SU-DHL-6 (cell line): ENCODE measurements around the gene AQP1.

Experiments
- H2AFZ ChIP-seq: fragments of 200-600 bp; sonication (generic); 2 replicates; pipeline ENCODE4 v1.6.1; 2014; ENCODE audit warnings: low read depth, mild to moderate bottlenecking, moderate library complexity, mixed read lengths, antibody characterized with exemption, low read length; ENCODE audit not compliant: severe bottlenecking
- H3F3A ChIP-seq: fragments of 200-600 bp; shearing (Covaris generic); 2 replicates; pipeline ENCODE4 v1.6.0; 2016; ENCODE audit warnings: antibody characterized with exemption, mild to moderate bottlenecking; ENCODE audit not compliant: insufficient read depth
- H3K27ac ChIP-seq: fragments of 200-600 bp; sonication (generic); 2 replicates; pipeline ENCODE4 v1.5.1; 2016; ENCODE audit warnings: low read depth, mild to moderate bottlenecking, low read length, moderate library complexity, mixed read lengths
- H3K27me3 ChIP-seq: fragments of 200-600 bp; sonication (generic), shearing (Covaris generic); 2 replicates; pipeline ENCODE4 v1.6.0; 2014; ENCODE audit warnings: mild to moderate bottlenecking, low read length
- H3K36me3 ChIP-seq: fragments of 200-600 bp; sonication (generic); 2 replicates; pipeline ENCODE4 v1.6.1; 2014; ENCODE audit warnings: mild to moderate bottlenecking, low read length, mixed read lengths
- H3K4me2 ChIP-seq: fragments of 300-600, 200-600 bp; shearing (Covaris generic), sonication (generic); 2 replicates; pipeline ENCODE4 v1.6.0; 2014; ENCODE audit warnings: low read length, low read depth, mild to moderate bottlenecking; ENCODE audit not compliant: poor library complexity, severe bottlenecking
- H3K4me3 ChIP-seq: fragments of 200-600 bp; sonication (generic); 2 replicates; pipeline ENCODE4 v1.5.1; 2014; ENCODE audit warnings: antibody characterized with exemption, low read length, mild to moderate bottlenecking, mixed read lengths; ENCODE audit not compliant: insufficient read depth, poor library complexity, severe bottlenecking
- H3K79me2 ChIP-seq: fragments of 200-600 bp; sonication (generic); 2 replicates; pipeline ENCODE4 v1.6.1; 2014; ENCODE audit warnings: mild to moderate bottlenecking, low read length, moderate library complexity; ENCODE audit not compliant: insufficient read depth
- H3K9ac ChIP-seq: fragments of 200-600 bp; sonication (generic); 2 replicates; pipeline ENCODE4 v1.7.0; 2014; ENCODE audit warnings: mild to moderate bottlenecking, low read length
- H3K9me2 ChIP-seq: fragments of 200-600 bp; sonication (generic); replicated peaks from 2 replicates; pipeline ENCODE4 v1.6.1; 2014; ENCODE audit warnings: low read length; ENCODE audit not compliant: insufficient read depth
- H3K9me3 ChIP-seq: fragments of 200-600 bp; sonication (generic); 2 replicates; pipeline ENCODE4 v1.6.1; 2014; ENCODE audit warnings: low read length, mixed read lengths; ENCODE audit not compliant: insufficient read depth
- H4K20me1 ChIP-seq: fragments of 200-600 bp; sonication (generic); 2 replicates; pipeline ENCODE4 v1.6.1; 2014; ENCODE audit warnings: low read depth, mild to moderate bottlenecking, antibody characterized with exemption, low read length, moderate library complexity, mixed read lengths
- CTCF ChIP-seq: fragments of 200-600 bp; sonication (generic); IDR thresholded peaks from one replicate; pipeline ENCODE4 v1.5.1; 2017; ENCODE audit warnings: antibody characterized with exemption, mild to moderate bottlenecking, low read length, moderate library complexity; ENCODE audit not compliant: insufficient read depth, poor library complexity, severe bottlenecking
- EZH2phosphoT487 ChIP-seq: fragments of 200-600 bp; sonication (generic), shearing (Covaris generic); conservative IDR thresholded peaks from 2 replicates; pipeline ENCODE4 v1.6.1; 2018; ENCODE audit warnings: mild to moderate bottlenecking, antibody characterized with exemption, low read length, moderate library complexity, mixed read lengths

Gene AQP1

GRCh38 chr7:30894009-30894408 is 17.6 kb upstream of the AQP1 start:
- H3K4me3 ChIP-seq = no peak overlapping the region
- no peaks in the 10 kb centered on the region for H3K79me2 ChIP-seq
- no peak overlapping the region for H3K27ac ChIP-seq
- H4K20me1 ChIP-seq = no peaks in the 10 kb centered on the region
- H3K9ac ChIP-seq = no peak overlapping the region
- H3K4me2 ChIP-seq = no peak overlapping the region
- no peaks in the 10 kb centered on the region for H3K27me3 ChIP-seq
- no peaks in the 10 kb centered on the region for H3K36me3 ChIP-seq
- no peaks in the 10 kb centered on the region for H3K9me3 ChIP-seq
- no peaks in the 10 kb centered on the region for H3F3A ChIP-seq
- TF ChIP-seq EZH2phosphoT487 (no peak), CTCF (no peak)
- no peaks in the 10 kb centered on the region for H3K9me2 ChIP-seq
- no peak overlapping the region for H2AFZ ChIP-seq

GRCh38 chr7:30894866-30895605 is 16.6 kb upstream of the AQP1 start:
- Histone ChIP-seq H3K4me3 (no peak overlapping the region), H3K9me3 (no peaks in the 10 kb centered on the region), H2AFZ (no peak overlapping the region), H3K27me3 (no peaks in the 10 kb centered on the region), H3K36me3 (no peaks in the 10 kb centered on the region), H3K9ac (no peak overlapping the region), H3K9me2 (no peaks in the 10 kb centered on the region), H4K20me1 (no peaks in the 10 kb centered on the region), H3K79me2 (no peaks in the 10 kb centered on the region), H3F3A (no peaks in the 10 kb centered on the region), H3K27ac (no peak overlapping the region), H3K4me2 (no peak overlapping the region)
- TF ChIP-seq EZH2phosphoT487 (no peak), CTCF (no peak)

- Histone ChIP-seq H3K4me3 (no peak overlapping the region), H4K20me1 (no peaks in the 10 kb centered on the region), H3K36me3 (no peaks in the 10 kb centered on the region), H3F3A (no peaks in the 10 kb centered on the region), H3K79me2 (no peaks in the 10 kb centered on the region), H3K9ac (no peak overlapping the region), H3K27me3 (no peaks in the 10 kb centered on the region), H3K9me3 (no peaks in the 10 kb centered on the region), H2AFZ (no peak overlapping the region), H3K4me2 (no peak overlapping the region), H3K27ac (no peak overlapping the region), H3K9me2 (no peaks in the 10 kb centered on the region)
- TF ChIP-seq EZH2phosphoT487 (no peak), CTCF (no peak)
Observed at GRCh38 chr7:30896036-30896435, 15.6 kb upstream of the AQP1 start.
